Lower leg skin (tissue), 4 donors: ENCODE data around the gene TYMP. TPM values are rescaled to one million over a fixed set of nuclear protein-coding genes. Genes with fewer than 3 reads are reported as not detected.

Experiments
- DNase-seq, 2 donors: peaks; one replicate each; pipeline ENCODE4 v3.0.0-alpha.2; 2019; ENCODE audit warnings: low spot score in 2 of 2
- H3K4me3 ChIP-seq: fragments of 200-600 bp; sonication (generic); 2 replicates; pipeline ENCODE4 v1.5.1; 2017; ENCODE audit warnings: mild to moderate bottlenecking, low read depth; ENCODE audit not compliant: poor library complexity, severe bottlenecking
- CTCF ChIP-seq, 3 donors: fragments of 450-650 bp; IDR thresholded peaks; one replicate each; pipeline ENCODE4 v1.5.1; 2016; ENCODE audit warnings: antibody characterized with exemption in 3 of 3, mild to moderate bottlenecking in 3 of 3, moderate library complexity in 2 of 3
- POLR2A ChIP-seq, 2 donors: fragments of 450-650 bp; IDR thresholded peaks; one replicate each; pipeline ENCODE4 v1.6.1; 2016 to 2017; ENCODE audit warnings: antibody characterized with exemption in 2 of 2, mild to moderate bottlenecking in 1 of 2, moderate library complexity in 1 of 2
- WGBS, 2 donors: methylation state at CpG; one replicate each; pipeline ENCODE4 v1.1.5; 2018; 5-methylcytosine and 5-hydroxymethylcytosine counted together
- intact Hi-C: fragments of 100-400 bp; cut with DNase I; formaldehyde crosslinking; loops from one replicate; pipeline ENCODE4 v1.15.0; 2023; ENCODE audit warnings: low total_unique reads
- total RNA-seq, 4 donors: library from RNA; depleted of rRNA; stranded (reverse); fragments of >200 nt; gene quantifications; one replicate each; pipeline ENCODE4 v1.1.0, GENCODE V29; 2016

TYMP gene
- total RNA-seq, 4 donors from 2014 or later: 23.6 to 63.3 (median 33.5) TPM

GRCh38 chr22:50488006-50488677 lies 41.7 kb downstream of the TYMP start:
- intact Hi-C loops: no loop called here

GRCh38 chr22:50487290-50488005 lies 42.4 kb downstream of the TYMP start:
- DNase-seq: no peak
- WGBS, 2 donors: 79 to 81% methylated on average over 14 to 23 of the region's 23 CpGs
- TF ChIP-seq POLR2A (IDR thresholded peaks at IDR 0.05): no peak
- no peak for TF ChIP-seq CTCF (IDR thresholded peaks at IDR 0.05)
- intact Hi-C loops: no loop called here
- H3K4me3 ChIP-seq: no peak overlapping the region

More at GRCh38 chr22:50488006-50488677, 41.7 kb downstream of the TYMP start:
- no peak for DNase-seq
- TF ChIP-seq CTCF (IDR thresholded peaks at IDR 0.05) (no peak), POLR2A (IDR thresholded peaks at IDR 0.05) (no peak)
- no peak overlapping the region for H3K4me3 ChIP-seq
- 79 to 84% methylated on average over 12 to 14 of the region's 18 CpGs for WGBS, 2 donors

GRCh38 chr22:50486561-50487289 lies 43.1 kb downstream of the TYMP start, which contains the start of gene MIOX:
Gene MIOX, plus strand, starts transcription at chr22:50486859. Its CDS starts 39 bp downstream, at chr22:50486898.
- intact Hi-C loops: no loop called here
- no peak for DNase-seq
- TF ChIP-seq CTCF (IDR thresholded peaks at IDR 0.05): no peak
- TF ChIP-seq POLR2A (IDR thresholded peaks at IDR 0.05): no peak
- WGBS, 2 donors: 65 to 79% methylated on average over 14 to 23 of the region's 23 CpGs
- no peak within 1 kb of the TSS for H3K4me3 ChIP-seq

GRCh38 chr22:50485221-50486131 lies 44.3 kb downstream of the TYMP start:
- WGBS, 2 donors: 58 to 62% methylated on average over 29 of the region's 29 CpGs
- TF ChIP-seq CTCF (IDR thresholded peaks at IDR 0.05) (no peak), POLR2A (IDR thresholded peaks at IDR 0.05) (no peak)
- DNase-seq: peak in 1 of 2 donors; percentile 83
- no peak overlapping the region for H3K4me3 ChIP-seq
- intact Hi-C loops: no loop called here
